ENCODE measurements around the gene SPATA13.

DNA sequence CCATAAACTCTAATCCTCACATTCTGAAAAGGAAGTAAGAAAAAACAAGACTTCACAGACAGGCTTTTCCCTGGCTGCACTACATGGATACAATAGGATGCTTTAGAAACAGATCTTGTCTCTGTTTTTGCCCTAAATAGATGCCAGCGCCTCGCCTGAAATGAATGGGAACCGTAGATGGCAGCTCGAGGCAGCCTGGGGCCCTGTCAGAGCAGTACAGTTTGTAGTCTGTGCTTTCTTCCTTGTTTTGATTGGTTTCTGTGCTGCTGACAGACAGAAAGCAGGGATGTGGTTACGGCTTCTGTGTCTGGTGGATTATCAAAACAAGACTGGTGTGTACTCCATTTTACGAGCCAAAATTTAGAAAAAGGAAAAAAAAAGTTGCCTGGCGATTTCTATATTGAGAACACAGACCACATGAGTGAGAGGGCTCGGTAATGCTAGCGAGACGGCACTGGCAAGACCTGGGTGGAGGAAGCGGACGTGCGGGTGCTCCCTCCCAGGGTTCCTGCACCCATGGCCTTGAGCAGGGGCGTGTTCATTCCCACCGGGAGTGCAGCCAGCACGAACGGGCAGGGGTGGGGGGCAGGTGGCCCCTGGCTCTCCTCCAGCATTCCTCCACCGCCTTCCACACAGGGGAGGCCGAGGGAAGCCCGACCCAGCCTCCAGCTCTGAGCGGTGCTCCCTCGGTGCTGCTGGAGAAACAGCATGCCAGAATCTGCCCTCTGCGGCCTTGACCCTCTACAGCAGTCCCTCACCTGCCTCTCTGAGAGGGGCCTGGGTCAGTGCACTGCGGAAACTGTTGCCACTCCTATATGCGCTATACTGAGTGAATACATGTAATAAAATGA is 111.3 kb downstream of the SPATA13 start:
- TF ChIP-seq ZBTB7A (tag by site-specific recombination; IDR thresholded peaks at IDR 0.05; ENCODE audit: low read depth) (no peak), YY1 (tag by site-specific recombination; IDR thresholded peaks at IDR 0.05) (no peak), ZNF416 (tag by site-specific recombination; IDR thresholded peaks at IDR 0.05) (no peak), ZNF274 (IDR thresholded peaks at IDR 0.05; ENCODE audit: low read length) (no peak), ZNF274 (tag by site-specific recombination; IDR thresholded peaks at IDR 0.05; ENCODE audit: borderline replicate concordance) (no peak), GLIS1 (tag by site-specific recombination; IDR thresholded peaks at IDR 0.05) (peak; percentile 87), SALL2 (tag by site-specific recombination; IDR thresholded peaks at IDR 0.05; ENCODE audit: borderline replicate concordance) (no peak), ZNF623 (tag by site-specific recombination; IDR thresholded peaks at IDR 0.05) (no peak), ZNF514 (tag by site-specific recombination; IDR thresholded peaks at IDR 0.05) (no peak)
- TF ChIP-seq, protein P1, sequence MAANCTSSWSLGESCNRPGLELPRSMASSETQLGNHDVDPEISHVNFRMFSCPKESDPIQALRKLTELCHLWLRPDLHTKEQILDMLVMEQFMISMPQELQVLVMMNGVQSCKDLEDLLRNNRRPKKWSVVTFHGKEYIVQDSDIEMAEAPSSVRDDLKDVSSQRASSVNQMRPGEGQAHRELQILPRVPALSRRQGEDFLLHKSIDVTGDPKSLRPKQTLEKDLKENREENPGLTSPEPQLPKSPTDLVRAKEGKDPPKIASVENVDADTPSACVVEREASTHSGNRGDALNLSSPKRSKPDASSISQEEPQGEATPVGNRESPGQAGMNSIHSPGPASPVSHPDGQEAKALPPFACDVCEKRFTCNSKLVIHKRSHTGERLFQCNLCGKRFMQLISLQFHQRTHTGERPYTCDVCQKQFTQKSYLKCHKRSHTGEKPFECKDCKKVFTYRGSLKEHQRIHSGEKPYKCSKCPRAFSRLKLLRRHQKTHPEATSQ (tag by site-specific recombination; IDR thresholded peaks at IDR 0.05): no peak
- TF ChIP-seq, protein P2, sequence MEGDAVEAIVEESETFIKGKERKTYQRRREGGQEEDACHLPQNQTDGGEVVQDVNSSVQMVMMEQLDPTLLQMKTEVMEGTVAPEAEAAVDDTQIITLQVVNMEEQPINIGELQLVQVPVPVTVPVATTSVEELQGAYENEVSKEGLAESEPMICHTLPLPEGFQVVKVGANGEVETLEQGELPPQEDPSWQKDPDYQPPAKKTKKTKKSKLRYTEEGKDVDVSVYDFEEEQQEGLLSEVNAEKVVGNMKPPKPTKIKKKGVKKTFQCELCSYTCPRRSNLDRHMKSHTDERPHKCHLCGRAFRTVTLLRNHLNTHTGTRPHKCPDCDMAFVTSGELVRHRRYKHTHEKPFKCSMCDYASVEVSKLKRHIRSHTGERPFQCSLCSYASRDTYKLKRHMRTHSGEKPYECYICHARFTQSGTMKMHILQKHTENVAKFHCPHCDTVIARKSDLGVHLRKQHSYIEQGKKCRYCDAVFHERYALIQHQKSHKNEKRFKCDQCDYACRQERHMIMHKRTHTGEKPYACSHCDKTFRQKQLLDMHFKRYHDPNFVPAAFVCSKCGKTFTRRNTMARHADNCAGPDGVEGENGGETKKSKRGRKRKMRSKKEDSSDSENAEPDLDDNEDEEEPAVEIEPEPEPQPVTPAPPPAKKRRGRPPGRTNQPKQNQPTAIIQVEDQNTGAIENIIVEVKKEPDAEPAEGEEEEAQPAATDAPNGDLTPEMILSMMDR (tag by site-specific recombination; IDR thresholded peaks at IDR 0.05): no peak

Measured in HEK293 (cell line).